ENCODE measurements around the gene ASIC1.

The ASIC1 gene

GRCh38 chr12:50041062-50041860 lies 16.1 kb upstream of the ASIC1 start:
- no peak for DNase-seq

GRCh38 chr12:50041962-50042361 lies 15.4 kb upstream of the ASIC1 start:
- DNase-seq = no peak

- no peak for DNase-seq
These were observed 14.7 kb upstream of the ASIC1 start for GRCh38 chr12:50042693-50043092.

GRCh38 chr12:50043308-50043707 lies 14.1 kb upstream of the ASIC1 start:
- DNase-seq = no peak

- DNase-seq = no peak
These were observed 13.5 kb upstream of the ASIC1 start for GRCh38 chr12:50043854-50044253.

- no peak for DNase-seq
These were observed 9.6 kb upstream of the ASIC1 start for GRCh38 chr12:50047693-50048250.

- no peak for DNase-seq
These were observed 7.9 kb upstream of the ASIC1 start for GRCh38 chr12:50049254-50050118.

- no peak for DNase-seq
These were observed 7.3 kb upstream of the ASIC1 start for GRCh38 chr12:50050119-50050385.

- DNase-seq = no peak
These were observed 6.8 kb upstream of the ASIC1 start for GRCh38 chr12:50050410-50051098.

- DNase-seq = no peak
These were observed 6.1 kb upstream of the ASIC1 start for GRCh38 chr12:50051101-50051806.

- no peak for DNase-seq
These were observed 4.9 kb upstream of the ASIC1 start for GRCh38 chr12:50052544-50052943.

- DNase-seq = no peak
These were observed 4.4 kb upstream of the ASIC1 start for GRCh38 chr12:50052964-50053363.

GRCh38 chr12:50053583-50053982 lies 3.8 kb upstream of the ASIC1 start:
- DNase-seq = no peak

GRCh38 chr12:50055831-50056638 lies 1.4 kb upstream of the ASIC1 start:
- peak; percentile 53 for DNase-seq

- no peak for DNase-seq
These were observed 788 bp upstream of the ASIC1 start for GRCh38 chr12:50056639-50056976.

- DNase-seq = no peak
These were observed 687 bp downstream of the ASIC1 start for GRCh38 chr12:50057896-50058670.

- no peak for DNase-seq
These were observed 1.4 kb downstream of the ASIC1 start for GRCh38 chr12:50058743-50059312.

GRCh38 chr12:50059440-50060119 lies 2.2 kb downstream of the ASIC1 start:
- DNase-seq = peak; percentile 20

- no peak for DNase-seq
These were observed 2.7 kb downstream of the ASIC1 start for GRCh38 chr12:50060120-50060468.

- DNase-seq = no peak
These were observed 3.8 kb downstream of the ASIC1 start for GRCh38 chr12:50061171-50061570.

All from activated CD4-positive, alpha-beta T cell treated with anti-CD3 and anti-CD28 coated beads, Interleukin-2, amount 50 U/mL, for 1 hour (primary cell).